Measurements from ENCODE around the gene DNAH12. TPM values are rescaled to one million over a fixed set of nuclear protein-coding genes. Genes with fewer than 3 reads are reported as not detected.
"Not testable (repeated sequence)": the region's sequence is repeated elsewhere in the genome, so short reads cannot be mapped to it uniquely, and the experiment has no call there.

The DNAH12 gene
- total and polyA plus RNA-seq, 3 experiments from 2014 or later: 0.09 to 0.13 TPM; not detected in 1

DNA sequence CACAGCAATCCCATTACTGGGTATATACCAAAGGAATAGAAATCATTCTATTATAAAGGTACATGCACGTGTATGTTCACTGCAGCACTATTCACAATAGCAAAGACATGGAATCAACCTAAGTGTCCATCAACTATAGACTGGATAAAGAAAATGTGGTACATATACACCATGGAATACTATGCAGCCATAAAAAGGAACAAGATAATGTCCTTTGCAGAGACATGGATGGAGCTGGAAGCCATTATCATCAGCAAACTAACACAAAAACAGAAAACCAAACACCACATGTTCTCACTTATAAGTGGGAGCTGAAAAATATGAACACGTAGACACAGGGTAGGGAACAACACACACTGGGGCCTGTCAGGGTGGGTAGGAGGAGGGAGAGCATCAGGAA lies 179.1 kb downstream of the DNAH12 start:
- DNase-seq; H3K27ac Mint-ChIP-seq; H3K4me1 ChIP-seq (ENCODE audit: insufficient read depth, low read length); H3K4me3 ChIP-seq (ENCODE audit: low read length); H3K27ac ChIP-seq (ENCODE audit: low read depth, low read length); H3K36me3 Mint-ChIP-seq; H3K4me1 Mint-ChIP-seq; POLR2A ChIA-PET; H3K9me3 ChIP-seq (ENCODE audit: low read length); H3K27me3 ChIP-seq (ENCODE audit: insufficient read depth, low read length, poor library complexity, severe bottlenecking); H3K4me3 Mint-ChIP-seq; H3K36me3 ChIP-seq (ENCODE audit: insufficient read depth, low read length); CTCF ChIA-PET; H3K9me3 Mint-ChIP-seq: not testable (repeated sequence)
- peaks cover 4 to 40% of the 10 kb centered on the region in 2 donors for H3K27me3 Mint-ChIP-seq

DNA sequence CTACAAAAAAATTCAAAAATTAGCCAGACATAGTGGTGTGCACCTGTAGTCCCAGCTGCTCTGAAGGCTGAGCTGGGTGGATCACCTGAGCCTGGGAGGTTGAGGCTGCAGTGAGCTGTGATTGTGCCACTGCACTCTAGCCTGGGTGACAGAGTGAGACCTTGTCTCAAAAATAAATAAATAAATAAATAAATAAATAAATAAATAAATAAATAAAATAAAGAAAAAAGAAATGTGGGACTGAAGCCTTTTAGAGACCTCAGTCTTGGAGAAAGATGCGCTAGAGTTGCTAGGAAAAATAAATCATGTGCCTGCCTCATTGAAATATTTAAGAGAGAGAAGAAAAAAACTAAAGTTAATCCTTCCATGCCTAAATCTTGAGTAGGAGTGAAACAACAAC lies 187.9 kb downstream of the DNAH12 start:
- H3K27ac ChIP-seq (ENCODE audit: low read depth, low read length); CTCF ChIA-PET; H3K4me3 Mint-ChIP-seq; POLR2A ChIA-PET; H3K4me1 ChIP-seq (ENCODE audit: insufficient read depth, low read length); DNase-seq; H3K36me3 Mint-ChIP-seq; H3K4me1 Mint-ChIP-seq; H3K36me3 ChIP-seq (ENCODE audit: insufficient read depth, low read length); H3K9me3 Mint-ChIP-seq; H3K27me3 Mint-ChIP-seq; H3K27me3 ChIP-seq (ENCODE audit: insufficient read depth, low read length, poor library complexity, severe bottlenecking); H3K9me3 ChIP-seq (ENCODE audit: low read length); H3K27ac Mint-ChIP-seq; H3K4me3 ChIP-seq (ENCODE audit: low read length): not testable (repeated sequence)

DNA sequence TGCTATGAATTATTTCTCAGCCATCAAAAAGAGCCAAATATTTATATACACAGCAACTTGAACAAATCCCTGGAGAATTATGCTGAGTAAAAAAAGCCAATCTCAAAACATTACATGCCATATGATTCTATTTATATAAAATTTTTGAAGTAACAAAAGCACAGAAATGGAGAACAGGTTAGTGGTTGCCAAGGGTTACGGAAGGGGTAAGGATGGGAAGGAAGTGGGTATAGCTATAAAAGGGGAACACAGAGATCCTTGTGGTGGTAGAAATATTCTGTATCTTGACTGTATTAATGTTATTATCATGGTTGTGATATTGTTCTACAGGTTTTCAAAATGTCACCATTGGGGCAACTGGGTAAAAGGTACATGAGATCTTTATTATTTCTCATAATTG lies 189.4 kb downstream of the DNAH12 start:
- Mint-ChIP-seq H3K27me3 (peaks cover 2 to 5% of the 10 kb centered on the region in 2 donors), H3K9me3 (no peaks in the 10 kb centered on the region), H3K4me1 (peaks cover 0 to 4% (median 2%) of the 10 kb centered on the region in 3 donors), H3K4me3 (no peak overlapping the region), H3K27ac (no peak overlapping the region), H3K36me3 (no peaks in the 10 kb centered on the region)
- H3K27ac ChIP-seq (ENCODE audit: low read depth, low read length): no peak overlapping the region
- no peaks in the 10 kb centered on the region for H3K9me3 ChIP-seq (ENCODE audit: low read length)
- no peaks in the 10 kb centered on the region for H3K4me1 ChIP-seq (ENCODE audit: insufficient read depth, low read length)
- H3K27me3 ChIP-seq (ENCODE audit: insufficient read depth, low read length, poor library complexity, severe bottlenecking): no peaks in the 10 kb centered on the region
- DNase-seq: peak in 1 of 5 donors; percentile 2
- POLR2A ChIA-PET: no interaction called here
- no peaks in the 10 kb centered on the region for H3K36me3 ChIP-seq (ENCODE audit: insufficient read depth, low read length)
- CTCF ChIA-PET: no interaction called here
- H3K4me3 ChIP-seq (ENCODE audit: low read length): no peak overlapping the region

DNA sequence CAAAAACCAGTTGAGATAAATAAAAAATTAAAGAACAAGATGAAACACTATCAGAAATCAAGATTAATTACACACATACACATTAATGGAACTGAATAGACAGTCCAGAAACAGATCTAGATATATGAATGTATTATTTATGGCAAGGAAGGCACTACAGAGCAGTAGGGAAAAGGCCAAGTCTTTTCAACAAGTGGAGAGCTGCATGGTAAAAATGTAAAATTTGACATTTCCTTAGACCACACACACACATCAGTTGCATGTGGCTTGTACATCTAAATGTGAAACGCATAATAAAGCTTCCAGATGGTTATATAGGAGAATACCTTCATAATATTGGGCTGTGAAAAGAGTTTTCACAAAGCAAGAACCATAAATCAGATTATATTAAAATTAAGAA lies 193.9 kb downstream of the DNAH12 start:
- no peak overlapping the region for H3K4me3 ChIP-seq (ENCODE audit: low read length)
- Mint-ChIP-seq H3K27me3 (peaks cover 3 to 21% of the 10 kb centered on the region in 2 donors), H3K36me3 (no peaks in the 10 kb centered on the region), H3K4me1 (peaks cover 0 to 4% (median 2%) of the 10 kb centered on the region in 3 donors), H3K4me3 (no peak overlapping the region), H3K9me3 (no peaks in the 10 kb centered on the region), H3K27ac (no peak overlapping the region)
- H3K36me3 ChIP-seq (ENCODE audit: insufficient read depth, low read length): no peaks in the 10 kb centered on the region
- CTCF ChIA-PET: no interaction called here
- H3K9me3 ChIP-seq (ENCODE audit: low read length): no peaks in the 10 kb centered on the region
- no peak overlapping the region for H3K27ac ChIP-seq (ENCODE audit: low read depth, low read length)
- POLR2A ChIA-PET: no interaction called here
- H3K27me3 ChIP-seq (ENCODE audit: insufficient read depth, low read length, poor library complexity, severe bottlenecking): no peaks in the 10 kb centered on the region
- no peaks in the 10 kb centered on the region for H3K4me1 ChIP-seq (ENCODE audit: insufficient read depth, low read length)
- no peak for DNase-seq

DNA sequence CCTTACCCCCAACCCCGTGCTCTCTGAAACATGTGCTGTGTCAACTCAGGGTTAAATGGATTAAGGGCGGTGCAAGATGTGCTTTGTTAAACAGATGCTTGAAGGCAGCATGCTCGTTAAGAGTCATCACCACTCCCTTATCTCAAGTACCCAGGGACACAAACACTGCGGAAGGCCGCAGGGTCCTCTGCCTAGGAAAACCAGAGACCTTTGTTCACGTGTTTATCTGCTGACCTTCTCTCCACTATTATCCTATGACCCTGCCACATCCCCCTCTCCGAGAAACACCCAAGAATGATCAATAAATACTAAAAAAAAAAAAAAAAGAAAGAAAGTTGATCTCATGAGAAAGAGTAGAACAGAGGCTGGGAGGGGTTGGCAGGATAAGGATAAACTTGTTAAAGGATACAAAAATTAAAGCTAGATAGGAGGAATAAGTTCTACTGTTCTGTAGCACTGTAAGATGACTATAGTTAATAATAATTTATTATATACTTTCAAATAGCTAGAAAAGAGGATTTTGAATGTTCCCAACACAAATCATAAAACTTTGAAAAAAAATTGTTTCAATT lies 205.0 kb downstream of the DNAH12 start:
- CTCF ChIA-PET, H3K27ac Mint-ChIP-seq: not testable (repeated sequence)

DNA sequence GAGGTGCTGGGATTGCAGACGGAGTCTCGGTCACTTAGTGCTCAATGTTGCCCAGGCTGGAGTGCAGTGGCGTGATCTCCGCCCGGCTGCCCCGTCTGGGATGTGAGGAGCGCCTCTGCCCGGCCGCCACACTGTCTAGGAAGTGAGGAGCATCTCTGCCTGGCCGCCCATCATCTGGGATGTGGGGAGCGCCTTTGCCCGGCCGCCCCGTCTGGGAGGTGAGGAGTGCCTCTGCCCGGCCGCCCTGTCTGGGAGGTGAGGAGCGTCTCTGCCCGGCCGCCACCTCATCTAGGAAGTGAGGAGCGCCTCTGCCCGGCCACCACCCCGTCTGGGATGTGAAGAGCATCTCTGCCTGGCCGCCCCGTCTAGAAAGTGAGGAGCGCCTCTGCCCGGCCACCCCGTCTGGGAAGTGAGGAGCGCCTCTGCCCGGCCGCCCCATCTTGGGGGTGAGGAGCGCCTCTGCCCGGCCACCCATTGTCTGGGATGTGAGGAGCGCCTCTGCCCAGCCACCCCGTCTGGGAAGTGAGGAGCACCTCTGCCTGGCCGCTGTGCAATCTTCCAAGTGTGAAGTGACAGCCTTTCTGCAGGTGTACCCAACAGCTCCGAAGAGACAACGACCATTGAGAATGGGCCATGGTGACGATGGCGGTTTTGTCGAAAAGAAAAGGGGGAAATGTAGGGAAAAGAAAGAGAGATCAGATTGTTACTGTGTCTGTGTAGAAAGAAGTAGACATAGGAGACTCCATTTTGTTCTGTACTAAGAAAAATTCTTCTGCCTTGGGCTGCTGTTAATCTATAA lies 205.7 kb downstream of the DNAH12 start:
- H3K4me1 ChIP-seq (ENCODE audit: insufficient read depth, low read length); H3K4me3 Mint-ChIP-seq; H3K9me3 ChIP-seq (ENCODE audit: low read length); DNase-seq; H3K36me3 Mint-ChIP-seq; CTCF ChIA-PET; H3K27me3 ChIP-seq (ENCODE audit: insufficient read depth, low read length, poor library complexity, severe bottlenecking); H3K36me3 ChIP-seq (ENCODE audit: insufficient read depth, low read length); H3K27ac Mint-ChIP-seq; H3K9me3 Mint-ChIP-seq; H3K4me3 ChIP-seq (ENCODE audit: low read length); POLR2A ChIA-PET; H3K27ac ChIP-seq (ENCODE audit: low read depth, low read length); H3K4me1 Mint-ChIP-seq: not testable (repeated sequence)
- H3K27me3 Mint-ChIP-seq: peaks cover 12 to 52% of the 10 kb centered on the region in 2 donors

More for the DNA sequence above, 205.0 kb downstream of the DNAH12 start:
- H3K27ac ChIP-seq (ENCODE audit: low read depth, low read length); H3K9me3 Mint-ChIP-seq; H3K27me3 ChIP-seq (ENCODE audit: insufficient read depth, low read length, poor library complexity, severe bottlenecking); H3K4me1 ChIP-seq (ENCODE audit: insufficient read depth, low read length); H3K36me3 ChIP-seq (ENCODE audit: insufficient read depth, low read length); H3K9me3 ChIP-seq (ENCODE audit: low read length); H3K4me1 Mint-ChIP-seq; H3K4me3 Mint-ChIP-seq; DNase-seq; H3K36me3 Mint-ChIP-seq; H3K4me3 ChIP-seq (ENCODE audit: low read length); POLR2A ChIA-PET: not testable (repeated sequence)
- H3K27me3 Mint-ChIP-seq: peaks cover 12 to 51% of the 10 kb centered on the region in 2 donors

DNA sequence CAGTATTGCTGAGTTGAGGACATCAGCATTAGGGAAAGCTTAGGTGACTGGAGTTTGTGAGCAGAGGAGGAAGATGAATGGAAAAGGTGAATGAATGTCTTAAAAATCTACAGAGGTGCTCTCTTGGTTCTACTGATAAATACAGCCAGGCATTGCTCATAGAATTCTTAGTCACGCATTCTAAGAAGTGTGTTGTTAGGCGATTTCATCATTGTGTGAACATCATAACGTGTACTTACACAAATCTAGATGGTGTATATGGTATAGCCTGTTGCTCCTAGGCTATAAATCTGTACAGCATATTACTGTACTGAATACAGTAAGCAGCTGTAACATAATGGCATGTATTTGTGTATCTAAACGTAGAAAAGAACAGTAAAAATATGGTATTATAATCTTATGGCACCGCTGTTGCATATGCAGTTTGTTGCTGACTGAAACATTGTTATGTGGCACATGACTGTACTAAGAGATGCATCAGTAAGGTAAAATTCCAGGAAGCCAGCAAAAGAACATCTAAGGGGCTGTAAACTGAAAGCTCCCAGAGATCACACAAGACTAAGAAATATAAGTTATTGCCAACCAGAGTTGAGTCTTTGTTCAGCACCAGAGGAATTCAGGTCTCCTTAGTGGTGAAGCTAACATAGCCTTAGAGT lies 208.7 kb downstream of the DNAH12 start:
- Mint-ChIP-seq H3K9me3 (peaks cover 0 to 2% (median 0%) of the 10 kb centered on the region in 5 donors), H3K27me3 (peaks cover 10 to 40% of the 10 kb centered on the region in 2 donors), H3K4me3 (no peak overlapping the region), H3K36me3 (no peaks in the 10 kb centered on the region), H3K4me1 (no peaks in the 10 kb centered on the region), H3K27ac (peak overlapping the region in 1 of 8 donors; percentile 5)
- POLR2A ChIA-PET: no interaction called here
- H3K4me1 ChIP-seq (ENCODE audit: insufficient read depth, low read length): no peaks in the 10 kb centered on the region
- no peak overlapping the region for H3K27ac ChIP-seq (ENCODE audit: low read depth, low read length)
- CTCF ChIA-PET: no interaction called here
- no peaks in the 10 kb centered on the region for H3K27me3 ChIP-seq (ENCODE audit: insufficient read depth, low read length, poor library complexity, severe bottlenecking)
- no peaks in the 10 kb centered on the region for H3K36me3 ChIP-seq (ENCODE audit: insufficient read depth, low read length)
- no peak for DNase-seq
- H3K4me3 ChIP-seq (ENCODE audit: low read length): no peak overlapping the region
- no peaks in the 10 kb centered on the region for H3K9me3 ChIP-seq (ENCODE audit: low read length)

DNA sequence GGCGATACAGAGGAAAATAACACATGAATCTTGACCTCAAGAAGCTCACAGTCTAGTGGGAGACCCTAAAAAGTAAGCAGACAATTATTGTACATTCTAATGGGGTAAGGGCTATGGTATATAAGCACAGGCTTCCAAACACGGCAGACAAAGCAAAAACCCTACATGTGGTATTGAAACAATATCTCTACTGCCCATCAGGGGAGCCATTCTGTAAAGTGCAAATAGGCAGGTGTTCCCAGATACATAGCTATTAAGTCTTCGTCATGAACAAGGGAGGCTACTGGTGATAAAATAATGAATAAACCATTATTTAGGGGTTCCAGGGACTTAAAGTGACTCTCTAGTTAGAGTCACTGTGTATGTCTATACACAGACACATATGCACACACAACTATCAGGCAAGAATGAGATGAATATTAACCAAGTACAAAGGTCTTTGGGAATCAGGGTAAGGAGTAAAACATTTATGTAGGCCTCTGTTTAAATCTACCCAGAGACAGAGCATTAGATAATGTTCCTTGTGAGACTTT lies 213.0 kb downstream of the DNAH12 start:
- Histone ChIP-seq H3K27ac (ENCODE audit: low read depth, low read length) (no peak overlapping the region), H3K9me3 (ENCODE audit: low read length) (no peaks in the 10 kb centered on the region), H3K4me1 (ENCODE audit: insufficient read depth, low read length) (no peaks in the 10 kb centered on the region), H3K4me3 (ENCODE audit: low read length) (no peak overlapping the region), H3K27me3 (ENCODE audit: insufficient read depth, low read length, poor library complexity, severe bottlenecking) (no peaks in the 10 kb centered on the region), H3K36me3 (ENCODE audit: insufficient read depth, low read length) (no peaks in the 10 kb centered on the region)
- Mint-ChIP-seq H3K4me3 (no peak overlapping the region), H3K36me3 (no peaks in the 10 kb centered on the region), H3K27ac (no peak overlapping the region), H3K4me1 (no peaks in the 10 kb centered on the region), H3K9me3 (peaks cover 0 to 2% (median 0%) of the 10 kb centered on the region in 5 donors), H3K27me3 (peaks cover 5 to 31% of the 10 kb centered on the region in 2 donors)
- ChIA-PET POLR2A (no interaction called here), CTCF (no interaction called here)
- DNase-seq: no peak

Measured in CD8-positive, alpha-beta memory T cell (primary cell).